Measurements from ENCODE around the gene RPAP2.
A peak's percentile ranks its signal among the peaks of the same experiment; 100 is the strongest.
"Not testable (repeated sequence)": the region's sequence is repeated elsewhere in the genome, so short reads cannot be mapped to it uniquely, and the experiment has no call there.

Gene RPAP2

GRCh38 chr1:92298573-92299476 lies at the start of gene RPAP2, which contains the start of gene GLMN:
Gene RPAP2, plus strand, starts transcription at chr1:92299059. Its CDS starts 15 bp downstream, at chr1:92299074.
Gene GLMN, minus strand, starts transcription at chr1:92298987. Its CDS starts 988 bp downstream, at chr1:92297999.
- FAIRE-seq (peak; percentile 81), DNase-seq (ENCODE audit: insufficient read length, low spot score) (peak; percentile 60)

GRCh38 chr1:92254714-92255113 lies 44.1 kb upstream of the RPAP2 start:
- not testable (repeated sequence) for DNase-seq (ENCODE audit: insufficient read length, low spot score); FAIRE-seq

- DNase-seq (ENCODE audit: insufficient read length, low spot score) (no peak), FAIRE-seq (no peak)
These were observed 39.5 kb upstream of the RPAP2 start for GRCh38 chr1:92259350-92259749.

- FAIRE-seq (no peak), DNase-seq (ENCODE audit: insufficient read length, low spot score) (no peak)
These were observed 36.3 kb upstream of the RPAP2 start for GRCh38 chr1:92262516-92262915.

DNA sequence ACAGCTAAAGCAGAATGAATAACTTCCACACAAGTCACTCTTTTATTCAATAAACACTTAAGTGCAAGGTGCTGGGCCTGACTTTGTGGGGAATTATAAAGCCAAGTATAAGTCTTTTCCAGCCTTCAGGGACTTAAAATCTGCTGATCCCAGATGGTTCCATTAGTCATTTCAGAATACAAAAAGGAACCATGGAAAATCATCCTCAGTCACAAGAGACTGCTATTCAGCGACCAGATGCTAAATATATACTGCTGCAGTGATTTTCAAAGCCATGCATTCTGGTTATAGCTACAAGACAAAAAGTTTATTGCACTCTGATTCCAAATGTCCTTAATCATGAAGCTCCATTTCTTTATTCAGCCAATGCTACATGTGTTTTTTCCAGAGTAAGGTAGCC lies 25.8 kb upstream of the RPAP2 start:
- DNase-seq (ENCODE audit: insufficient read length, low spot score) = no peak
- FAIRE-seq = no peak

DNA sequence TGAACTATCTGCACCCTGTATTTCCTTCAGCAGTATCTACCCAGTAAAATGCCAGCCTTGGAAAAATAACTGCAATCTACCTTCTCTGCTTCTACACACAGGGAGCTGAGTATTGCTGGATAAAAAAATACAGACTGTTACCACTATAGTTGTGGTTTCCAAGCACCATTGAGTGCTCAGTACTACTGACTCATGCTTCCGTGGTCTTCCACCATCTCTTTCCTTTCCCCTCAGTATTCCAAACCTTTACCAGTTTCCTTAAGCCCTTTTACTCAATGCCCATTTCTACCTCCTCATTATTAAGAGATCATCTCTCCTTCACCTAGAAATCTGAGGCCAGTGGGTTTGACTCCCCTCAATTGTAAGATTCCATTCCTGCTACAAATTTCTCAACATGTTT lies 23.9 kb upstream of the RPAP2 start:
- no peak for FAIRE-seq
- no peak for DNase-seq (ENCODE audit: insufficient read length, low spot score)

DNA sequence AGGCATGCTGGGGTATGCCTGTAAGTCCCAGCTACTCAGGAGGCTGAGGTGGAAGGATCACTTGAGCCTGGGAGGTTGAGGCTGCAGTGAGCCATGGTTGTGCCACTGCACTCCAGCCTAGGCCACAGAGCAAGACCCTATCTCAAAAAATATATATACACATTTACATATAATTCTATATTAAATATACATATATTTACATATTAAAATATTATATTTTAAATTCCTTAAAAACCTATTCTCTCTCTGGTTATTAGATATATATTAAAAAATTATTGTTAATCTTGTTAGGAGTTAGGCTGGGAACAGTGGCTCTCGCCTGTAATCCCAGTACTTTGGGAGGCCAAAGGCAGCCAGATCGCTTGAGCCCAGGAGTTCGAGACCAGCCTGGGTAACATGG lies 22.8 kb upstream of the RPAP2 start:
- FAIRE-seq (no peak), DNase-seq (ENCODE audit: insufficient read length, low spot score) (no peak)

GRCh38 chr1:92277105-92277723 lies 21.6 kb upstream of the RPAP2 start:
- DNase-seq (ENCODE audit: insufficient read length, low spot score) = no peak
- no peak for FAIRE-seq

GRCh38 chr1:92279781-92280180 lies 19.1 kb upstream of the RPAP2 start:
- not testable (repeated sequence) for FAIRE-seq

GRCh38 chr1:92281411-92281810 lies 17.4 kb upstream of the RPAP2 start:
- not testable (repeated sequence) for FAIRE-seq

More at GRCh38 chr1:92279781-92280180, 19.1 kb upstream of the RPAP2 start:
- not testable (repeated sequence) for DNase-seq (ENCODE audit: insufficient read length, low spot score)

DNA sequence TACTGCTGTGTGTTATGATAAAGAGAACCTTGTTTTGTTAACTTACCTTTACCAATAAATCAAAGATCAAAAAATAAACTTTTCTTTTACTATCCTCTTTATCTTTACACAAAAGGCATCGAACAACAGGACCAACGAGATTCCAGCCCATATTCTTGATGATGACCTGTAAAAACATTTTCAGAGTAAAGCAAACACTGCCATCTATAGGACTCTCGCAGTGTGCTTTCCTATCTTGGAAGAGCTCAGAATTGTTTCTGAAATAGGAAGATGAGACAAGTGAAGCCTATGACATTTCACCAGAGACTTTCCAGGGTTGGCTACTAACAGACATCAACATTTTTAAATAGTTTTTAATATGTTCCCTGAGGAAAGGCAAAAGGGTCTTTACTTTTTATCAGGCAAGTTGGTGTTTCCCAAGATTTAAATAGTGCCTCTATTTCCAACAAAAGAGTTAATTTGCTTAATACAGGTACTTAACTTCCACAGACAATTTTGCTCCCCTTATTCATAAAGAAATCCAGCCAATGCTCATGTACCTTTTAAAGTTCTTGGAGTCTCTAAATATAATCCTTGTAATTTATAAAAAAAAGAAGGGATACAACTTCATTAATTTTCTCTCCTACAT lies 7.4 kb upstream of the RPAP2 start:
- peak; percentile 52 for FAIRE-seq
- no peak for DNase-seq (ENCODE audit: insufficient read length, low spot score)

More at GRCh38 chr1:92281411-92281810, 17.4 kb upstream of the RPAP2 start:
- DNase-seq (ENCODE audit: insufficient read length, low spot score) = not testable (repeated sequence)

GRCh38 chr1:92298213-92298572 lies 666 bp upstream of the RPAP2 start:
- DNase-seq (ENCODE audit: insufficient read length, low spot score) = no peak
- no peak for FAIRE-seq

DNA sequence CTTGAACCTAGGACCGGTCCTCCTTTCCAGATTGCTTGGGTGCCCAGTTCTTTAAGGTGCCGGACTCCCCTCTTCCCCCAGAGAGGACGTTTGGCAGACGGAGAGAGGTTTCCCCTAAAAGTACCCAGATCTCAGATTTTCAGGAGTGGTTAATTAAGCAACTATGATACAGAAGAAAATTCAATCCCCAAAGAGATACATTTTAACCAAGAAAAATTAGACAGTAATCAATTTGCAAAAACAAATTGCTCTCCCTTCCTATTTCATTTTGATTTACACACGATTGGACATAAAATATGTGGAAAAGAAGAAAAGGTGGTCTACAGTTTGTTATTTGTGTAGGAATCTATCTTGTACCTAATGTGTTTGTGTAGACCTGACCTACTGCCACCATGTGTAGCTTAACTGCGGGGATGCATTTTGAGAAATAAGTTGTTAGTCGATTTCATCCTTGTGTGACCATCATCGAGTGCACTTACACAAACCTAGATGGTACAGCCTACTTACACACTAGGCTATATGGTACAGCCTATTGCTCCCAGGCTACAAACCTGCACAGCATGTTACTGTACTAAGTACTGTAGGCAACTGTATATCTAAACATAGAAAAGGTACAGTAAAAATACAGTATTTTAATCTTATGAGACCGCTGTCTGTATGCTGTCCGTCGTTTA lies 755 bp downstream of the RPAP2 start:
- FAIRE-seq (peak; percentile 75), DNase-seq (ENCODE audit: insufficient read length, low spot score) (no peak)

DNA sequence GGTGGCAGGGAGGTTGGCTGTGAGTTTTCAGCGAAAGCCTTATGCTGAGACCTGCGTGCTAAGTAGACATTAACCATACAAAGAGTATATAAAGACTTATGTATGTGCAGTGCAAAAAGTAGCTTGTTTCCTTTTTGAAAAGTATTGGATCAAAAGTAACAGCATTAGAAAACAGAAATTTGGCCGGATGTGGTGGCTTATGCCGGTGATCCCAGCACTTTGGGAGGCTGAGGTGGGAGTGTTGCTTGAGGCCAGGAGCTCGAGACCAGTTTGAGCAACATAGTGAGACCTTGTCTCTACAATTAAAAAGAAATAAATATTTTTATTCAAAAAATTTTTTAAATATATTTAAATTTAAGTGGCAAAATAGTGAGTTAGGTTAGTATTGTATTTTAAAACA lies 2.2 kb downstream of the RPAP2 start:
- no peak for FAIRE-seq

GRCh38 chr1:92306020-92306419 lies 7.2 kb downstream of the RPAP2 start:
- DNase-seq (ENCODE audit: insufficient read length, low spot score) (no peak), FAIRE-seq (no peak)

More for the DNA sequence above, 2.2 kb downstream of the RPAP2 start:
- no peak for DNase-seq (ENCODE audit: insufficient read length, low spot score)

DNA sequence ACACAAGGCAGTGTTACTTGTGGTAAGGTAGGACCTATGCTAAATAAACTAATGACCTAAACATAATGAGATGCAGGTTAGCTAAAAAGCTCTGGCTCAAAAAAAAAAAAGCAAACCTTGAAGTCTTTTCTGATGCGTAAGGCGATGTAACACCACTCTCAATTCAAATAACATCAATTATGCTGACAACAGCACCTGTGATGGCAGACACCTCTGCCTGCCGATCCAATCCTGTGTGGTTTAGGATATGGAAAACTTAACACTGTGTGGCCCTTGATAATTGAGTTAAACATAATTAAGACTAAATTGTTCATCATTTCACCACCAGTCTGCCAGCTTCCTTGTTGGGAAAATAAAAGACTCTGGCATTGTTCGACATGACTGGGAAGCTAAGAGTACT lies 9.1 kb downstream of the RPAP2 start:
- DNase-seq (ENCODE audit: insufficient read length, low spot score) (no peak), FAIRE-seq (no peak)

GRCh38 chr1:92310185-92310597 lies 11.3 kb downstream of the RPAP2 start:
- FAIRE-seq (peak; percentile 81), DNase-seq (ENCODE audit: insufficient read length, low spot score) (peak; percentile 15)

DNA sequence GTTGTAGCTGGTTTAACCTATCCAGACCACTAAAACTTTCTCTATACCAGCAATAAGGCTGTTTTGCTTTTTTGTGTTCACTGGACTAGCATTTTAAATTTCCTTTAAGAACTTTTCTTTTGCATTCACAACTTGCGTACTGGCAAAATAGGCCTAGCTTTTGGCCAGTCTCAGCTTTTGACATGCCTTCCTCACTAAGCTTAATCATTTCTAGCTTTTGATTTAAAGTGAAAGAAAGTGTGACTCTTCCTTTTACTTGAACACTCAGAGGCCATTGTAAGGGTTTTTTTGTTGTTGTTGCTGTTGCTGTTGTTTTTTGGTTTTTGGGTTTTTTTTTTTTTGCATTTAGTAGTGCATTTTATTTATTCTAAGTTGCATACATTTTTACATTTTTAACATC lies 15.2 kb downstream of the RPAP2 start:
- no peak for FAIRE-seq

GRCh38 chr1:92315766-92316599 lies 17.1 kb downstream of the RPAP2 start:
- FAIRE-seq (no peak), DNase-seq (ENCODE audit: insufficient read length, low spot score) (no peak)

More for the DNA sequence above, 15.2 kb downstream of the RPAP2 start:
- no peak for DNase-seq (ENCODE audit: insufficient read length, low spot score)

All from GM19239 (cell line).